Epidermal melanocyte (primary cell): ENCODE results near the gene TIMM17B.
"Not testable (repeated sequence)": the region's sequence is repeated elsewhere in the genome, so short reads cannot be mapped to it uniquely, and the experiment has no call there.

ENCODE experiments used
- DNase-seq: peaks from one replicate; pipeline ENCODE4 v3.0.0; 2011; ENCODE audit warnings: low spot score; ENCODE audit not compliant: insufficient read length

Gene TIMM17B

DNA sequence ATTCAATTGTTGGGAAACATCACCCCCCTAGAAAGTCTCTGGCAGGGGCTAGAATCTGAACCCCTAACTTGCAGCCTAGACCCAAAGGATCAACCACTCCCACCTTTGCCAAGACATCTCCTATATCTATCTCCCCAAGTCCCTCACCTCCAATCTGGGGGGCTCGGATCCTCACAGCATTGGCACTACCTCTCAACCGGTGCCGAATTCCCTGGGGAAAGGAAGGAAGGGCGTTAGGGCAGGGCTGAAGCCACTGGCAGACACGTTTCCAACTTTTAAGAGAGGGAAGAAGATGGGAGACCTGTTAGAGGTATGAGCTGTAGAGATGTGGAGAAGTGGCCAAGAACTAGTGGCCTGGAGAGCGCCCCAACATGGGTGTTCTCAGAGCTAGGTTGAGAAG, 2.7 kb downstream of the TIMM17B start:
- no peak for DNase-seq

- no peak for DNase-seq
These were observed 3.8 kb downstream of the TIMM17B start for GRCh38 chrX:48893556-48894348.

DNA sequence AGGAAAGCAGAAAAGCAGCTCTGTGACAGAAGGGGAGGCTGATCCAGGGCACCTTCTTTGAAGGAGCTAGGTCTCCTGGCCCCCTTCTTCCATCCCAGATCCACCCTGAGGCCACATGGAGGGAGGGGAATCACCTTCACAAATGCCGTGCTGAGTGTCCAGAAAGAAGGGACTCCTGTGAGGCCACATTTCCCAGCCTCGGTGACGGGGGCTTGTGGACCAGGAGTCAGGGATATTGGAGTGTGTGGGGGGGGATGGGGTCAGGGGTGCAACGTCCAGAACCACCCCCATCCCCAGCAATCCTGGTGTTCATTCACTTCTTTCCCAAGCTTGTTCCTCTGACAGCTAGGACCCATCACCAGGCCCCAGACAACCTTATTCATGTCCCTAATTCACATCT, 4.7 kb downstream of the TIMM17B start:
- DNase-seq, result no peak

DNA sequence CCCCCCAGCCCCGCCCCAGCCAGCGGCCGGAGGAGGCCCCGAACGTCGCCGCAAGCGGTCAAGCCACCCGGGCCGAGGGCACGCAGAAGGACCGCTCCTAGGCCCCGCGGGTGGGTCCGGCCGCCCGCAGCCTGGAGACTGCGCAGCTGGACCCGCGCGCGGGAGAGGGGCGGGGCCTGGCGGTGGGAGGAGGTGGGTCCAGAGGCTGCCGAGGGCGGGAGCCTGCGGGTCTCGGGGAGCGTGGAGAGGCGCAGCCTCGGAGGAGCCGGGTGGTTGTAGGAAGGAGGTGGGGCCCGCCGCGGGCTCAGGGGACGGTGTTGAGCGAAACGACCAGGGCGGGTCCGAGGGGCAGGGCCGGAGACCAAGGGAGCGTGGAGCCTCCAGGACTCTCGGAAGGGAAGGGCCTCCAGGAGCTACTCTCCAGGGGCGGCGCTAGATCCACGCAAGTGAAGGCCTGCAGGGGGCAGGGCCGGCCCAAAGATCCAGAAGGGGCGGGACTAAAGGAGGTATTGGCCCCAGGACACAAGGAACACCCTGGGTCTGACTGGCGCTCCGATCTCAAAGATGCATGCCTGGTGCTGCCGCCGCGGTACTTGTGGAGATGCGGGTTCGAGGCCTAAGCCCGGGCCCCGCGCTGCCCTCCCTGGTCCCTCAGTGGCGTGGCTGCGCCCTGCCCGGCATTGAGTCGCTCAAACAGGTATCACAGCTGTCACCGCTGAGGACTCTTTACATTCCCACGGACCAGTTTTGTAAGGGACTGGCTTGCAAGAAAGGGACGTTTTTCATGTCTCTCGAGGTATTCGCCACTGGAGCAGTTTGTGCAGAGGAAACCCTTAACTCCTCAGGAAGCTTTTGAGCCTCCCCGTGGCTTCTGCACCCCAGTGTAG, 5.9 kb downstream of the TIMM17B start:
- peak; percentile 37 for DNase-seq

- DNase-seq, result no peak
These were observed 6.6 kb downstream of the TIMM17B start for GRCh38 chrX:48890934-48891401.

- no peak for DNase-seq
These were observed 7.2 kb downstream of the TIMM17B start for GRCh38 chrX:48890296-48890925.

DNA sequence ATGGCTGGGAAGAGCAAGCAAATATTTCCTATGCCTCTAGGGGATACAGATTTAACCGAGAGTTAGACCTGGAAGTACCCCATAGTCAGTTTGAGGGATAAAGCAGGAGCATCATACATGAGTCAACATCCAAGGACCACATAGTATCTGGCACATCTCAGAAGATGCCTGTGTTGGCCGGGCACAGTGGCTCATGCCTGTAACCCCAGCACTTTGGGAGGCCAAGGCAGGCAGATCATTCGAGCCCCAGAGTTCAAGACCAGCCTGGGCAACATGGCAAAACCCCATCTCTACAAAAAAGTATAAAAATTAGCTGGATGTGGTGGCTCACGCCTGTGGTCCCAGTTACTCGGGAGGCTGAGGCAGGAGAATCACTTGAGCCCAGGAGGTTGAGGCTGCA, 11.0 kb downstream of the TIMM17B start:
- DNase-seq, result not testable (repeated sequence)

- no peak for DNase-seq
These were observed 13.8 kb downstream of the TIMM17B start for GRCh38 chrX:48883729-48884128.

- DNase-seq, result not testable (repeated sequence)
These were observed 20.6 kb downstream of the TIMM17B start for GRCh38 chrX:48876944-48877343.

- DNase-seq, result not testable (repeated sequence)
These were observed 25.6 kb downstream of the TIMM17B start for GRCh38 chrX:48872017-48872416.

- DNase-seq, result no peak
These were observed 33.4 kb downstream of the TIMM17B start for GRCh38 chrX:48864210-48864609.

GRCh38 chrX:48854898-48855297, 42.7 kb downstream of the TIMM17B start:
- DNase-seq, result no peak

DNA sequence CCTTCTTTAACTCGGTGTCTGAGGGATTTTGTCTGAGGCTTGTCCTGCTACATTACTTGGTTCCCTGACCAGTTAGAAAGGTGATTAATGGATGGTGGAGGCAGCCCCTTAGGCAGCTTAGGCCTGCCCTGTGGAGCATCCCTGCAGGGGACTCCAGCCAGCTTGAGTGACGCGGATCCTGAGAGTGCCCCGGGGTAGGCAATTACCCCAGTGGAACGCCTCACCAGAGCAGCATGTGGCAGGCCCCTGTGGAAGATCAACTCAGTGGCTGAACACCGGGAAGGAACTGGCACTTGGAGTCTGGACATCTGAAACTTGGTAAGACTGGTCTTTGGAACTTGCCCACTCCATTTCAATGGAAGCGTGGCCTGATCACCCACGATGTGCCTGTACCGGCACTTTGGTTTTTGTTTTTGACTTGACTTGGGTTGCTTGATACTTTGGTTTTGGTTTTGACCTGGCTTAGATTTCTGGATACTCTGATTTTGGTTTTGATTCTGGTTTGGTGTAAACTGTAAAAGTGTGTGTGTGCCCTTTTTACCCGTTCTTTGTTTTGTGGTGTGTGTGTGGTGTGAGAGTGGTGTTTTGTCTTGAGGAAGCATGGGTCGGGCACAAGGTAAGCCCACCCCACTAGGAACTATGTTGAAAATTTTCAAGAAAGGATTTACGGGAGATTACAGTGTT, 43.3 kb downstream of the TIMM17B start:
- DNase-seq, result not testable (repeated sequence)

- not testable (repeated sequence) for DNase-seq
These were observed 44.1 kb downstream of the TIMM17B start for GRCh38 chrX:48853494-48853893.

- no peak for DNase-seq
These were observed 44.7 kb downstream of the TIMM17B start for GRCh38 chrX:48852857-48853256.

GRCh38 chrX:48848847-48849246, 48.7 kb downstream of the TIMM17B start:
- no peak for DNase-seq
